Hematopoietic multipotent progenitor cell treated with erythropoietin and hydrocortisone succinate and interleukin-3 and kit ligand, for 6 days (in vitro differentiated cells): Measurements from ENCODE around the gene MAD1L1.

Experiments used
- DNase-seq: peaks from one replicate; pipeline ENCODE4 v3.0.0-alpha.2; 2015

Gene MAD1L1

GRCh38 chr7:2054927-2055326 is 177.8 kb downstream of the MAD1L1 start:
- DNase-seq = no peak

DNA sequence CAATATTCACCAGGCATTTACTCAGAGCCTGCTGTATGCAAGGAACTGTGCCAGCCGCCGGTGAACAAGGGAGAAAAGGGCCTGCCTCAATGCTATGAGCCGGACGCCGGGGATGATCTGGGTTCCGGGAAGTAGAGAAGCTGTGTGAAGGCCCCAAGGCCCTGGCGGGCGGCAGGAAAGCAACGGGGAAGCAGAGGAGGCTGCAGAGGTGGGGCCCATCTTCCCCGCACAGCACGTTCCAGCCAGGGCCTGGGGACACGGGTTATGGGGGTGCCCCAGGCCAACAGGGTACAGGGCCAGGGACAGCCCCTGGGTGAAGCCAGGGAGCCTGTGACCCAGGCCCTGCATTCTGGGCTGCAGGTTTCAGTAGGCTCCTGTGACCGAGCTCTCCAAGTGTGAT is 179.3 kb downstream of the MAD1L1 start:
- DNase-seq = no peak

DNA sequence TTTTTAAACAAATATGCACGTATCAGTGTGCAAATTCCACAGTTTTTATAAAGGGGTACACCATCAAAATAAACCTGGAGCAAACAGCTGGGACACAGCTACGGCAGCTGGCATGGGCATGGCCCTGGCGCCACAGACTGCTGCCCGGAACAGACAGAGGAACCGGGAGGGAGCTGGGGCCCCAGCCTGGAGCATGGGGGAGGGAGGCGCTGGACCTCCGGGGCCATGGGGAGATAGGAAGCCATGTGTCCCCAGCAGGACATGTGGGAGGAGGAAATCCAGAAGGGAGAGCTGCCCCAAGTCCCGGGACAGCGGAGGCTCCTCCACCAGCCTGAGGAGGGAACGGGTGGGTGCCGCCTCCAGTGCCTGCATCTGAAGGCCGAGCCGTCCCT is 180.1 kb downstream of the MAD1L1 start:
- no peak for DNase-seq

GRCh38 chr7:2051707-2052656 is 180.8 kb downstream of the MAD1L1 start:
- DNase-seq = no peak

DNA sequence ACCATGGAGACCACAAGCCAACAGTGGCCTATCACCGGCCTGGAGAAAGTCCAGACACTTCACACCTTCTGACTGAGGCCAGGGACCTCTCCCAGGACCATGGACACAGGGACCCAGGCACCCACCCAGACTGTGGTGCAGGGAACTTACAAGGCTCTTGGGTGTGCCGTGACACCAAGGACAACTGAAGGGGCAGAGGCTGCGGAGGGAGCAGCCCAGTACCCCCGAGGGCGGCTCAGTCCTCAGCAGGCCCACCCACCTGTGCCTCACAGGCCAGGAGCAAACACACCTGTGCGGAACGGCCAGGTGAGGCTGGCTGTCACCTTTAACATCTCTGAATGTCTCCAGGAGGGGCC is 182.3 kb downstream of the MAD1L1 start:
- DNase-seq = no peak

GRCh38 chr7:2049782-2050510 is 182.8 kb downstream of the MAD1L1 start:
- DNase-seq = no peak

- DNase-seq = no peak
These were observed 183.5 kb downstream of the MAD1L1 start for GRCh38 chr7:2049111-2049781.

DNA sequence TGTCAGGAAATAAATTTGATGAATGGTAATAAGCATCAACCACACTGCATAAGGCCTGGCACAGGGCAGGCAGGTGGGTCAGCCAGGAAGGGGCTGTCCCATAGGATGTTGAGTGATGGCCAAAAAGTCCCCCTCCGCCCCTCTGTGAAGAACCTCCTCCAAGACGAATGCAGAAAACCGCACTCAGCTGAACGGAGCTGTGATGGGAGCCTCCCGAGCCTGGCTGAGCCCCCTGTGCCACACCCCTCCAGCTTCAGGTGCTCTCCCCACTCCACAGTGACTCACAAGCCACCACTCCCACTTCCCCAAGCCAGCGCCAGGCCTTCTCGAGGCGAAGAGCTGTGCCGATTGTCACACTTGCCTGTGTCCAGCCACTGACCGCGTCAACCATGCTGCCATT is 184.2 kb downstream of the MAD1L1 start:
- DNase-seq = no peak

- no peak for DNase-seq
These were observed 184.7 kb downstream of the MAD1L1 start for GRCh38 chr7:2048006-2048405.

GRCh38 chr7:2046581-2047565 is 185.9 kb downstream of the MAD1L1 start:
- DNase-seq = no peak

DNA sequence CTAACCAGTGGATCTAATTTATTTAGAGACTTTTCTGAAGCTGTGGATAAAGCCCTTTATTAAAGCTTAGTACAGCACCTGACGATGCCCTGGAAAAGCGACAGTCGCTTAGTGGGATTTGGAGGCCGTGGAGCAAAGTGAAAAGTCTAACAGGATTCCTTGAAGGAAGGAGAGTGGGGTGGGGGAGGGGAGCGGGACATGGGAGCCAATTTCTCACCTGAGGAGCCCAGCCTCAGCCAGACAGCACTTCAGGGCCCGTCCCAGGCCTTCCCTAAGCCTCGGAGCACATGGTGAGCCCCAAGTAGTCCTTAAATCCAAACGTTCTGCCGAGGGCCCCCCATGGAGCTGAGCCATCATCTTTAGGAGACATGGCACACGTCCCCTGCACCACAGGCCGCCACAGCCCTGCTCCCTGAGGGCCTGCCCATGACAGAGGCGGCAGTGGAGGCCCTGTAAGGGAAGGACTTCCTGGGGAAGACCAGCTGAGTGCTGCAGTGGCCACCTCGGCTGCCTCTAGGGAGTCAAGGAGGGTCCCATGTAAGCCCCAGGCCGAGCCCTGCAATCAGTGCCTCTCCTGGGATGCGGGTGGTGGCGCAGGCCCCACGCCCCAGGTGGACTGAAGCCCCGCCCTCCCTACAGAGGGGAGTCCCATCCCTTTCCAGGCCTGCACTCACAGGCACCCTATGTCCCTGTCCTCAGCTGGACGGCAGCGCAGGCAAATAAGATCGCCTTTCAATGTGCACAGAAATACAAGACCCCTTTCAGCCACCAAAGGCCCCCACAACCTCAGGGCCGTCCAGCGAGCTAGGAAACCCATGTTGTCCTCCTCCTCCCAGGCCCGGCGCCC is 187.0 kb downstream of the MAD1L1 start:
- no peak for DNase-seq

DNA sequence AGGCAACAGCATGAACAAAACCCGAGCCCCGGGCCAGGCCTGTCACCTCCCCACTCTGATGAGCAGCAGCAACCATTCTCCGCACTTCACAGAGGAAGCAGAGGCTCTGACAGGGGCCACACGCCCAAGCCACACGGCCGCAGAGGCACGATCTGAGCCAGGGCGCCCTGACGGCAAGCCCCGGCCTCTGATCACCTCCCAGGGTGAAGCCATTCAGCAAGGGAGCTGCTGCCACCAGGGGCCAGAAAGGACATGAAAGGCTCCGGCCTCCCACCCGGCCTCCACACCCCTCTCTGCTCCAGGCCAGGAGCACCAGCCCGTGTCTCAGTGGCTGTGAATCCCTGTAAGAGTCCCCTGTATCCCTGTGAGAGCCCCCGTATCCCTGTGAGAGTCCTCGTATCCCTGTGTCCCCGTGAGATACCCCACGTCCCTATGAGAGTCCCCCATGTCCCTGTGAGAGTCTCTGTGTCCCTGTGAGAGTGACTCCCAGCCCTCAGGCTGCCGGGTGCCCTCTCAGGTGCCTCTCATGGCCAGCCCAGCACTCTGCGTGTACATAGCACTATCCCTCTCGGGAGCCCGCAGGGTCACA is 187.8 kb downstream of the MAD1L1 start:
- no peak for DNase-seq

DNA sequence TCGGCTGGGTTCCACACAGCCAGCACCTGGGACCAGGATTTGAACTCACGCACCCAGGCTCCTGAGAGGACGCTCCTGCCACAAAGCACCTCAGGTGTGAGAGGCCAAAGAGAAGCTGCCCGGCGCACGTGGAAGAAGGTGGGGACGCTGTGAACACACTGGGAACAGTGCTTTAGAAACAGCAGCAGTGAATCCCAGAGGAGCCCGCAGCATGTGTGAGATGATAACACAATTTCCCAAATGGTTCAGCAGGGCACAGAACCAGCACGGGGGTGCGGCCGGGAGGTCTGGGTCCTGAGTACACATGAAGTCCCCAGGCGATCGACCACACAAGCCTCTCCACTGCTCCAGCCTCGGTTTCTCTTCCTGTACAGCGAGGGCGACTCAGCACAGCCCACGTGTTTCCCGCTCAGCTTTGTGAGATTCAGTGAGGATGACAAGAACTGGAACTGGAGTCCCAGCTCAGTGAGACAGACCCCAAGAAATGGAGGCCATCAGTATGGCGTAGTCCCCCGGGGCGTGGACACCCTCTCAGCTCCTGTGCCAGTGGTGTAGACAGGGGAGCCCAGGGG is 188.3 kb downstream of the MAD1L1 start:
- no peak for DNase-seq

DNA sequence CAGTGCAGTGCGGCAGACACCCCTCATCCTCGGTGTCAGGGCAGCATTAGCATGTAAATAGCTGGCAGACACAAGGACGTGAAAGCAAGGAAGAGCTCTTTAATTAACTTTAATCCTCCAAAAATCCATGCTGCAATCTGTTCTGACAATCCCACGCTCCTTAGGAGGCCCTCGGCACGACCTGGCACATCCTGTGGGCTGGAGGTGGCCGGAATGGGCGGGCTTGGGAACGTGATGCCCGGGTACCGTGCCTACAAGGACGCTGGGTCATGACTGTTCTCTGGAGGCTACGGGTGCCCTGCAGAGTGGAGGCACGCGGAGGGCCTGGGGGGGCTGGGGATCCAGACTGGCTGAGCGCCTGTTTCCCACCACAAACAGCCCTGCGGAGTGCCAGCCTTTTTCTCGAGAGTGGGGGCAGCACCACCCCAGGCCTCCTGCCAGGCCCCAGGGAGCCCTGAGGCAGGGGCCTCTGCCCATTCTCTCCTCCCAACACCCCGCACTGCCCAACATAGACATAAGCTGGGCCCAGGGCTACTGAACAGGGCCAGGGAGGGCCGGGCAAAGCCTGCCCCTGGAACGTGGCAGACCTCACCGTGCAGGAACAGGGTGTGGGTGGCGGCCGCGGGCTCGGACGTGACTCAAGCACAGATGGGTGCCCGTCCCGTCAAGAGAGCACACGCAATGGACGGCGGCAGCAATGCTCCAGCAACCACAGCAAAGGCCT is 189.3 kb downstream of the MAD1L1 start:
- DNase-seq = no peak

DNA sequence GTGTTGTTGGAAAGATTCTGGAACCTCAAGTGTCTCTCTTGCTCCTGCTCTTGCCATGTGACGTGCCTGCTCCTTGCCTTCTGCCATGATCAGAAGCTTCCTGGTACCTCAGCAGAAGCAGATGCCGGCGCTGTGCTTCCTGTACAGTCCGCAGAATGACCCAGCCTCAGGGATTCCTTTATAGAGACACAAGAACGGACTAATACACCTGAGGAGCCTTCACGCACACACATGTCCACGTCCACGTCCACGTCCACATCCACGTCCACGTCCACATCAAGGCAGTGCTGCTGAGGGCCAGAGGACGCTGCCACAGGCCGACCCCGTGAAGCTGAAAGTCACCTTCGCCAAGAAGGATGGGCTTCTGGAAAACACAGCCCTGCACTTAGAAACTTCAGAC is 190.1 kb downstream of the MAD1L1 start:
- DNase-seq = no peak

- DNase-seq = no peak
These were observed 191.0 kb downstream of the MAD1L1 start for GRCh38 chr7:2041496-2042367.

DNA sequence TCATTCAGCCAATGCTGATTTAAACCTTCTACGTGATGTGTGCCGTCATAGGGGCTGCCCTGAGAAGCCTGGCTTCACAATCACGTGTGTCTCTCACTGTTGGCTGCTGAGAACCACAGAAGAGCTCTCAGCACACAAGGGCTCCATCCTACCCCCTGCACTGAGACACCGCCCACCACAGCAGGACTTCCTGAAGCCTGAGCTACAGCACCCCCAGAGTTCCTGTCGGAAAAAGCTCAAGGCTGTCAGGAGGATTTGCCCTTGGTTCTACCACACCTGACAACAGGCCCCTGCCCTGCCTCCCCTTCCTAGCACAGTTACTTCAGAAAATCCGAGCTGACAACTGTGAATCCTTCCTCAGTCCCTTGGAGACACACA is 191.9 kb downstream of the MAD1L1 start:
- DNase-seq = no peak

DNA sequence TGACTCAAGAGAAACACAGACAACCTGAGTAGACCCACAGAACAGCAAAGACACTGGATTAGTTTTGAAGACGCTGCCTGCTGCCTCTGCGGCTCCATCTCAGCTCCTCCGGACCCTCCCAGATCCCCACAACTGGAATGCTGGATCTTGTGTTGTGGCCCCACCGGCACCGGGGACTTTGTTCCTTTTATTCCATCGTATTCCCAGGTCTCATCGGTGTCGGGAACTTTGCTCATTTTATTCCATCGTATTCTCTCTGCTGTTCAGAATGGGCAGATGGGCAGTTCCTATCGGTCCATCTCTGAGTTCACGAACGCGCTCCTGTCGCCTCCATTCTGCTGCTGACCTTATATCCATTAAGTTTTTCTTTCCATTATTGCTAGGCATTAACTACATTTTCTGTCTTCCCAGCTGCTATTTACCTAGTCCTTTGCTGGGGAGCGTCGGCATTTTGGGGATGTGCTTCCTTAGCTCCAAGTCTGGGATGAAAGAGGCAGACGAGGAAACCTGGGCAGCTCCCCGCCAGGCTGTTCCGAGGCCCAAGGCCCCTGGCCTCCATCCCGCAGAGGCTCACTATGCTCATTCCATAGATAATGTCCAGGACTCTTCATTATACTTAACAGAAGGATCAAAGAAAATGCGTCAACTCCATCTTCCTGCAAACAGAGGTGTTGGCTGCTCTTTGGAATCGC is 192.4 kb downstream of the MAD1L1 start:
- no peak for DNase-seq
